ENCODE results near the gene TNFSF11. TPM values are rescaled to one million over a fixed set of nuclear protein-coding genes. Genes with fewer than 3 reads are reported as not detected.

The TNFSF11 gene
- total RNA-seq, 1 experiment from 2014 or later, result not detected

GRCh38 chr13:42653679-42654078, 79.7 kb downstream of the TNFSF11 start:
- no peak for DNase-seq (ENCODE audit: low read depth)

GRCh38 chr13:42654212-42654611, 80.3 kb downstream of the TNFSF11 start:
- no peak for DNase-seq (ENCODE audit: low read depth)

GRCh38 chr13:42654722-42655121, 80.8 kb downstream of the TNFSF11 start:
- DNase-seq (ENCODE audit: low read depth), result no peak

- DNase-seq (ENCODE audit: low read depth), result no peak
Observed at GRCh38 chr13:42656161-42656560, 82.2 kb downstream of the TNFSF11 start.

- DNase-seq (ENCODE audit: low read depth), result no peak
Observed at GRCh38 chr13:42656958-42657357, 83.0 kb downstream of the TNFSF11 start.

Other genes with a start within 250 kb of the TNFSF11 start
- gene FAM216B, start 207.4 kb downstream of the TNFSF11 start, total RNA-seq (2014; rRNA removed; shearing (Covaris generic)), result not detected in 2 replicates

Data from Daoy (cell line).